Liver (tissue), 9 donors: ENCODE results near the gene PRMT2. TPM values are rescaled to one million over a fixed set of nuclear protein-coding genes. Genes with fewer than 3 reads are reported as not detected.

ENCODE experiments used
- DNase-seq: peaks from one replicate; pipeline ENCODE4 v3.0.0-alpha.2; 2017; ENCODE audit warnings: low spot score
- H3K27ac ChIP-seq, 2 donors: one replicate each; pipeline ENCODE4 v1.7.0; 2013; ENCODE audit warnings: inconsistent platforms in 2 of 2, low read length in 2 of 2, control low read depth in 1 of 2, low read depth in 1 of 2, mild to moderate bottlenecking in 1 of 2
- H3K27me3 ChIP-seq, 4 donors: one replicate each; pipeline versions ENCODE4 v1.6.1 to v1.7.0; 2013; ENCODE audit warnings: low read length in 3 of 4, inconsistent platforms in 1 of 4, mild to moderate bottlenecking in 1 of 4, moderate library complexity in 1 of 4; ENCODE audit not compliant: control insufficient read depth in 4 of 4, insufficient read depth in 4 of 4
- H3K36me3 ChIP-seq, 4 donors: one replicate each; pipeline versions ENCODE4 v1.6.1 to v1.7.0; 2013; ENCODE audit warnings: low read length in 3 of 4, mild to moderate bottlenecking in 3 of 4, low read depth in 1 of 4, moderate library complexity in 1 of 4; ENCODE audit not compliant: control insufficient read depth in 4 of 4, insufficient read depth in 3 of 4
- H3K4me1 ChIP-seq, 4 donors: one replicate each; pipeline versions ENCODE4 v1.6.1 to v1.7.0; 2013; ENCODE audit warnings: low read length in 3 of 4, mild to moderate bottlenecking in 3 of 4, moderate library complexity in 1 of 4; ENCODE audit not compliant: control insufficient read depth in 4 of 4, insufficient read depth in 4 of 4
- H3K4me3 ChIP-seq, 3 donors: one replicate each; pipeline versions ENCODE4 v1.6.1 to v1.7.0; 2013; ENCODE audit warnings: low read length in 3 of 3, control low read depth in 1 of 3, low read depth in 1 of 3, mild to moderate bottlenecking in 1 of 3
- H3K9ac ChIP-seq, 2 donors: one replicate each; pipeline ENCODE4 v1.7.0; 2013; ENCODE audit warnings: low read length in 2 of 2, mild to moderate bottlenecking in 2 of 2, moderate library complexity in 2 of 2, control low read depth in 1 of 2, low read depth in 1 of 2
- H3K9me3 ChIP-seq, 4 donors: one replicate each; pipeline versions ENCODE4 v1.6.1 to v1.7.0; 2013; ENCODE audit warnings: low read length in 3 of 4; ENCODE audit not compliant: control insufficient read depth in 4 of 4
- ATF3 ChIP-seq: IDR thresholded peaks from 2 replicates; pipeline ENCODE4 v1.6.1; 2016; ENCODE audit warnings: antibody characterized with exemption
- CTCF ChIP-seq: fragments of 150-350 bp; IDR thresholded peaks from 2 replicates; pipeline ENCODE4 v1.5.1; 2017; ENCODE audit warnings: improper control_type of control experiment, low read depth, low read length; ENCODE audit not compliant: missing input control
- EGR1 ChIP-seq, 2 donors: IDR thresholded peaks; 2 replicates each; pipeline ENCODE4 v1.6.1; 2016 to 2018; ENCODE audit warnings: antibody characterized with exemption in 2 of 2, low read depth in 2 of 2
- FOXA1 ChIP-seq: IDR thresholded peaks from 2 replicates; pipeline ENCODE4 v1.6.1; 2016; ENCODE audit warnings: antibody characterized with exemption
- FOXA2 ChIP-seq: IDR thresholded peaks from 2 replicates; pipeline ENCODE4 v1.6.1; 2016; ENCODE audit warnings: antibody characterized with exemption
- GABPA ChIP-seq, 2 donors: IDR thresholded peaks in 1 of 2; conservative IDR thresholded peaks in 1 of 2; 2 replicates each; pipeline ENCODE4 v1.6.1; 2016; ENCODE audit warnings: antibody characterized with exemption in 2 of 2, mild to moderate bottlenecking in 1 of 2, moderate library complexity in 1 of 2
- HNF4A ChIP-seq, 2 donors: conservative IDR thresholded peaks; 2 replicates each; pipeline ENCODE4 v1.6.1; 2016; ENCODE audit warnings: antibody characterized with exemption in 2 of 2, mild to moderate bottlenecking in 2 of 2
- HNF4G ChIP-seq: IDR thresholded peaks from 2 replicates; pipeline ENCODE4 v1.6.1; 2016; ENCODE audit warnings: antibody characterized with exemption
- JUND ChIP-seq, 2 donors: IDR thresholded peaks; 2 replicates each; pipeline ENCODE4 v1.6.1; 2016; ENCODE audit warnings: antibody characterized with exemption in 2 of 2
- NR2F2 ChIP-seq: IDR thresholded peaks from 2 replicates; pipeline ENCODE4 v1.6.1; 2016; ENCODE audit warnings: antibody characterized with exemption
- RAD21 ChIP-seq, 2 donors: IDR thresholded peaks; 2 replicates each; pipeline ENCODE4 v1.6.1; 2016; ENCODE audit warnings: antibody characterized with exemption in 2 of 2, mild to moderate bottlenecking in 2 of 2
- REST ChIP-seq: IDR thresholded peaks from 2 replicates; pipeline ENCODE4 v1.6.1; 2016; ENCODE audit warnings: antibody characterized with exemption, mild to moderate bottlenecking
- RXRA ChIP-seq, 2 donors: IDR thresholded peaks; 2 replicates each; pipeline ENCODE4 v1.6.1; 2017 to 2018; ENCODE audit warnings: antibody characterized with exemption in 2 of 2, mild to moderate bottlenecking in 1 of 2
- SP1 ChIP-seq: IDR thresholded peaks from 2 replicates; pipeline ENCODE4 v1.6.1; 2018; ENCODE audit warnings: antibody characterized with exemption, mild to moderate bottlenecking
- TAF1 ChIP-seq: conservative IDR thresholded peaks from 2 replicates; pipeline ENCODE4 v1.6.1; 2016; ENCODE audit warnings: antibody characterized with exemption, mild to moderate bottlenecking
- YY1 ChIP-seq: IDR thresholded peaks from 2 replicates; pipeline ENCODE4 v1.6.1; 2016; ENCODE audit warnings: antibody characterized with exemption, mild to moderate bottlenecking
- WGBS: extraction: QIAGEN DNeasy Blood & Tissue Kit; methylation state at CpG from one replicate; pipeline ENCODE4 v1.1.7; 2013; 5-methylcytosine and 5-hydroxymethylcytosine counted together
- polyA plus RNA-seq, 2 donors: library from polyadenylated mRNA; stranded (reverse) in 1 of 2; unstranded in 1 of 2; fragments of 200-250 nt in 1 of 2; fragments of >200 nt in 1 of 2; fragmentation: Nextera tagmentation in 1 of 2; extraction: Ambion mirVana in 1 of 2; gene quantifications; one replicate each; pipeline versions ENCODE4 v1.2.1 to v1.2.3, GENCODE V29; 2013 to 2015
- total RNA-seq, 2 donors: library from RNA; depleted of rRNA; stranded (reverse); fragments of >200 nt; gene quantifications; one replicate each; pipeline ENCODE4 v1.2.3, GENCODE V29; 2014
- TF ChIP-seq, protein P1 (sequence below): IDR thresholded peaks from 2 replicates; pipeline ENCODE4 v1.6.1; 2016; ENCODE audit warnings: antibody characterized with exemption
- donor health status: healthy.
- donor health status: healthy.
- donor health status: healthy.
- donor health status: healthy.
- donor health status: healthy.

Gene PRMT2
- total and polyA plus RNA-seq, 4 donors: 17.9 to 29.2 (median 23.2) TPM

DNA sequence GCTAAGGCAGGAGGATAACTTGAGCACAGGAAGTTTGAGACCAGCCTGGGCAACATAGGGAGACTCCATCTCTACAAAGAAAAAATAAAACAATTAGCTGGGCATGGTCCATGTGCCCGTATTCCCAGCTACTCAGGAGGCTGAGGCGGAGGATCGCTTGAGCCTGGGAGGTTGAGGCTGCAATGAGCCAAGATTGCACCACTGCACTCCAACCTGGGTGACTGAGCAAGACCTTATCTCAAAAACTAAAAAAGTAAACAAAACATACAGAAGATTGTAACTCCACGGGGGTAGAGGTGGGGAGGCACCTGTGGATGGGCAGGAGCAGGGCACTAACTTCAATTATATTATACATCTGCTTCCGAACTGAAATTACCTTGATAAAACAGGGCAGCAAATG is 35.2 kb upstream of the PRMT2 start (continued):
- TF ChIP-seq REST: no peak

DNA sequence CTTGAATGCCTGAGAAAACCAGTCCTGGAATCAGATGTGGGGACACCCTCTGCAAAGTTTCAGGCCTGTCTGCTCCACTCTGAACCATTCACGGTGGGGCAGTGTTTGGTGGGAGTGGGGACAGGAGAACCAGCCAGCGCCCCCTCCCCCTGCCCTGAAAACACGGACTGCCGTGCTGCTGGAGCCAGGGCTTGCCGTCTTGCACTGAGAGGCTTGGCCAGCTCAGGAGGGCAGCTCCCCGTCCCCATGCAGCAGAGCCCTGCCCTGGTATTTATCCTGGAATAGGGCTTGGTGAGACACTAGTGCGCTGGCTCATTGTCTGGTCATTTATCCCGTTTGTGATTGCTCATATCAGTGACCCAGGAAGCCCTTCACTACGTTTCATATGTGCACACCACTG is 34.5 kb upstream of the PRMT2 start:
- Histone ChIP-seq H3K9me3 (no peaks in the 10 kb centered on the region), H3K4me3 (no peak overlapping the region), H3K4me1 (peaks cover 0 to 6% (median 0%) of the 10 kb centered on the region in 4 donors), H3K27me3 (peaks cover 0 to 3% (median 0%) of the 10 kb centered on the region in 4 donors), H3K36me3 (no peaks in the 10 kb centered on the region), H3K27ac (no peak overlapping the region), H3K9ac (no peak overlapping the region)
- TF ChIP-seq HNF4A (conservative IDR thresholded peaks at IDR 0.05) (no peak), FOXA1 (no peak), GABPA (IDR thresholded peaks at IDR 0.05 in 1 of 2, conservative IDR thresholded peaks at IDR 0.05 in 1 of 2) (no peak), SP1 (no peak), NR2F2 (no peak), YY1 (no peak), REST (no peak)
- 66% methylated on average over 9 of the region's 9 CpGs for WGBS
- no peak for DNase-seq

- WGBS: 40% methylated on average over 9 of the region's 9 CpGs
- DNase-seq: no peak
- Histone ChIP-seq H3K4me1 (peaks cover 0 to 6% (median 0%) of the 10 kb centered on the region in 4 donors), H3K9me3 (no peaks in the 10 kb centered on the region), H3K27ac (no peak overlapping the region), H3K27me3 (peaks cover 0 to 3% (median 0%) of the 10 kb centered on the region in 4 donors), H3K36me3 (no peaks in the 10 kb centered on the region), H3K4me3 (no peak overlapping the region), H3K9ac (no peak overlapping the region)
- TF ChIP-seq ATF3: no peak
- TF ChIP-seq GABPA (IDR thresholded peaks at IDR 0.05 in 1 of 2, conservative IDR thresholded peaks at IDR 0.05 in 1 of 2): no peak
- TF ChIP-seq EGR1 (IDR thresholded peaks at IDR 0.05; ENCODE audit: low read depth in 2 of 2): no peak
- no peak for TF ChIP-seq RXRA (IDR thresholded peaks at IDR 0.05)
- TF ChIP-seq FOXA2: no peak
- TF ChIP-seq HNF4G: no peak
- TF ChIP-seq RAD21 (IDR thresholded peaks at IDR 0.05): no peak
- no peak for TF ChIP-seq FOXA1
- no peak for TF ChIP-seq CTCF
- TF ChIP-seq YY1: no peak
- TF ChIP-seq HNF4A (conservative IDR thresholded peaks at IDR 0.05): no peak
- TF ChIP-seq, protein P1, sequence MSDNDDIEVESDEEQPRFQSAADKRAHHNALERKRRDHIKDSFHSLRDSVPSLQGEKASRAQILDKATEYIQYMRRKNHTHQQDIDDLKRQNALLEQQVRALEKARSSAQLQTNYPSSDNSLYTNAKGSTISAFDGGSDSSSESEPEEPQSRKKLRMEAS: no peak
- TF ChIP-seq NR2F2: no peak
- TF ChIP-seq JUND (IDR thresholded peaks at IDR 0.05): no peak
- no peak for TF ChIP-seq SP1
- no peak for TF ChIP-seq TAF1
- no peak for TF ChIP-seq REST
Measured at GRCh38 chr21:46603228-46603627, 32.2 kb upstream of the PRMT2 start.
